Activated CD8-positive, alpha-beta T cell treated with anti-CD3 and anti-CD28 coated beads for 36 hours (primary cell): ENCODE measurements around the gene CCNG1. TPM values are rescaled to one million over a fixed set of nuclear protein-coding genes. Genes with fewer than 3 reads are reported as not detected.

ENCODE experiments used
- ATAC-seq: fragments of 200-7000 bp; cut with Tn5 transposase; one replicate; pipeline ENCODE4 v1.10.0; 2021; ENCODE audit warnings: mild to moderate bottlenecking, moderate library complexity
- CTCF ChIA-PET: fragments of 350-600 bp; sonication (Branson Sonifier 250); formaldehyde crosslinking; loops from one replicate; lab custom pipeline; 2021; ENCODE audit warnings: antibody characterized with exemption; lab: Charles Lee
- POLR2A ChIA-PET: fragments of 350-600 bp; sonication (Branson Sonifier 250); formaldehyde crosslinking; loops from one replicate; lab custom pipeline; 2021; ENCODE audit warnings: antibody characterized with exemption; lab: Charles Lee
- DNase-seq: peaks from one replicate; pipeline ENCODE4 v3.0.0-alpha.2; 2020
- H3K27ac Mint-ChIP-seq: one replicate; pipeline ENCODE4 v1.8.0; 2021; ENCODE audit warnings: mild to moderate bottlenecking, mixed read lengths
- H3K27me3 Mint-ChIP-seq: one replicate; pipeline ENCODE4 v1.8.0; 2021; ENCODE audit warnings: mixed read lengths
- H3K36me3 Mint-ChIP-seq: one replicate; pipeline ENCODE4 v1.8.0; 2021; ENCODE audit warnings: low read depth, mixed read lengths
- H3K4me1 Mint-ChIP-seq: one replicate; pipeline ENCODE4 v1.8.0; 2021; ENCODE audit warnings: low read depth, mixed read lengths
- H3K4me3 Mint-ChIP-seq: one replicate; pipeline ENCODE4 v1.8.0; 2021; ENCODE audit warnings: mild to moderate bottlenecking, moderate library complexity, mixed read lengths
- H3K9me3 Mint-ChIP-seq: one replicate; pipeline ENCODE4 v1.8.0; 2021; ENCODE audit warnings: mixed read lengths
- CTCF ChIP-seq: fragments of 200-600 bp; IDR thresholded peaks from one replicate; pipeline ENCODE4 v1.8.0; 2022; ENCODE audit warnings: antibody characterized with exemption, mild to moderate bottlenecking
- intact Hi-C: fragments of 100-400 bp; cut with micrococcal nuclease; formaldehyde crosslinking; loops from one replicate; pipeline ENCODE4 v1.10.0; 2022
- total RNA-seq, 2 experiments: library from RNA; stranded (reverse); gene quantifications; one replicate each; pipeline ENCODE4 v1.2.3, GENCODE V29; 2021

CCNG1 gene
- total RNA-seq, 2 experiments from 2014 or later: 134 to 139 TPM

DNA sequence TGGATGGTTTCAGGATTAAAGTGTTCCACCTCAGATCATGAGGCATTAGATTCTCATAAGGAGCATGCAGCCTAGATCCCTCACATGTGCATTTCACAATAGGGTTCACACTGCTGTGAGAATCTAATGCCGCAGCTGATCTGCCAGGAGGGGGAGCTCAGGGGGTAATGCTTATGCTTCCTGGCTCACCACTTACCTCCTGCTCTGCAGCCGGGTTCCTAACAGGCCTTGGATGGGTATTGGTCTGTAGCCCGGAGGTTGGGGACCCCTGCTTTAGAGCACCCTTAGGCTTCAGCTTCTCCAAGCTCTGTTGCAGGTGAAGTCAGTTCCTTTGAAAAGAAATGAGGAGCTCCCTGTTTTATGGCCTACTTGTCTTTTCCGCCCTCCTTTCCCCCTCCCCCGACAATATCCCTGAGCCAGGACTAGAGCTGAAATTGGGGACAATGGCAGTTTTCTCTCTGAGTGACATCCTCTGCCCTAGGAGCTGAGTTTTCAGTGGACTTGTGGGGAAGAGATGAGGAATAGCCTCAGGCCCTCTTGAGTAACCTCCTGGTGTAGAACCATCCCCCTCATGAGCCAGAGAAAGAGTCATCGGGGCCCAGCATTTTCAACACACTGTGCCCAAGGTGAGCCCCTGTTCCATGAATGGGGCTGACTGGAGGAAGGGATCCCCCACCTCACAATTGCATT, 51.8 kb downstream of the CCNG1 start:
- DNase-seq (peak; percentile 18), ATAC-seq (no peak)
- Mint-ChIP-seq H3K4me3 (no peak overlapping the region), H3K4me1 (no peaks in the 10 kb centered on the region), H3K36me3 (peaks cover 49% of the 10 kb centered on the region), H3K27me3 (no peaks in the 10 kb centered on the region), H3K9me3 (no peaks in the 10 kb centered on the region), H3K27ac (no peak overlapping the region)
- POLR2A ChIA-PET: interaction anchor here (0.8 to 2.6 kb wide), 4 partner anchors 16 to 38 kb away, joined by 3 to 11 read pairs (median 4); partner anchors contain the start of genes HMMR, MAT2B and NUDCD2
- intact Hi-C loops: no loop called here
- no peak for TF ChIP-seq CTCF
- CTCF ChIA-PET: interaction anchor here (0.7 to 2.7 kb wide), 4 partner anchors 10 to 47 kb away, joined by 3 to 9 read pairs (median 3); no protein-coding TSS in a partner anchor

DNA sequence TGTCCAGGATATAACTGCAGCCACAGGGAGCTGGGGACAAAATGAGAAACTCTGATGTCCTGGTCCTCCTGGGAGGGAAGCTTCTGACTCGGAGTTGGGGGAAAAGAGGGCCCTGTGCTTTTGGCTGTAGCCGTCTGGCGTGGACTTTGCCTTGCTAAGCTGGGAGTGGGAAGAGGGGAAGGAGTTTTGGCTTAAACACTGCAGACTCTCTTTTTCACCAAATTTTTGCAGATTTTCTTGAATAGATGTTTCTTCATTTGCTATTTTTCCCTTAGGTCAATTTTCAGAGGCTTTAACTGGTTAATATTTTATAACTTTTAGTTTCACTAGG, 52.3 kb downstream of the CCNG1 start:
- DNase-seq (no peak), ATAC-seq (no peak)
- CTCF ChIA-PET: interaction anchor here (0.7 to 2.7 kb wide), 4 partner anchors 9 to 48 kb away, joined by 3 to 9 read pairs (median 3); no protein-coding TSS in a partner anchor
- POLR2A ChIA-PET: interaction anchor here (1.0 to 2.6 kb wide), 3 partner anchors 15 to 39 kb away, joined by 3 to 11 read pairs (median 6); partner anchors contain the start of genes HMMR, MAT2B and NUDCD2
- intact Hi-C loops: no loop called here
- no peak for TF ChIP-seq CTCF
- Mint-ChIP-seq H3K27ac (no peak overlapping the region), H3K4me1 (no peaks in the 10 kb centered on the region), H3K9me3 (no peaks in the 10 kb centered on the region), H3K27me3 (no peaks in the 10 kb centered on the region), H3K36me3 (peaks cover 46% of the 10 kb centered on the region), H3K4me3 (no peak overlapping the region)

Other genes with a start within 250 kb of the CCNG1 start
- 10 to 100 TPM; 55.5 to 62.7 TPM for gene NUDCD2, start 22.5 kb downstream of the CCNG1 start, total RNA-seq
- 10 to 100 TPM; 94.2 to 95.2 TPM for gene HMMR, start 23.0 kb downstream of the CCNG1 start, total RNA-seq
- 10 to 100 TPM; 71.5 to 71.6 TPM for gene MAT2B, start 68.0 kb downstream of the CCNG1 start, total RNA-seq